Measurements from ENCODE around the gene KIAA1586. TPM values are rescaled to one million over a fixed set of nuclear protein-coding genes. Genes with fewer than 3 reads are reported as not detected.
A peak's percentile ranks its signal among the peaks of the same experiment; 100 is the strongest.
"Not testable (repeated sequence)": the region's sequence is repeated elsewhere in the genome, so short reads cannot be mapped to it uniquely, and the experiment has no call there.

KIAA1586 gene
- total and polyA plus RNA-seq, 2 of the 13 experiments (the other 11 are each of a cell fraction or from before 2014, with no cell fraction given) = 5.5 to 16.9 TPM

DNA sequence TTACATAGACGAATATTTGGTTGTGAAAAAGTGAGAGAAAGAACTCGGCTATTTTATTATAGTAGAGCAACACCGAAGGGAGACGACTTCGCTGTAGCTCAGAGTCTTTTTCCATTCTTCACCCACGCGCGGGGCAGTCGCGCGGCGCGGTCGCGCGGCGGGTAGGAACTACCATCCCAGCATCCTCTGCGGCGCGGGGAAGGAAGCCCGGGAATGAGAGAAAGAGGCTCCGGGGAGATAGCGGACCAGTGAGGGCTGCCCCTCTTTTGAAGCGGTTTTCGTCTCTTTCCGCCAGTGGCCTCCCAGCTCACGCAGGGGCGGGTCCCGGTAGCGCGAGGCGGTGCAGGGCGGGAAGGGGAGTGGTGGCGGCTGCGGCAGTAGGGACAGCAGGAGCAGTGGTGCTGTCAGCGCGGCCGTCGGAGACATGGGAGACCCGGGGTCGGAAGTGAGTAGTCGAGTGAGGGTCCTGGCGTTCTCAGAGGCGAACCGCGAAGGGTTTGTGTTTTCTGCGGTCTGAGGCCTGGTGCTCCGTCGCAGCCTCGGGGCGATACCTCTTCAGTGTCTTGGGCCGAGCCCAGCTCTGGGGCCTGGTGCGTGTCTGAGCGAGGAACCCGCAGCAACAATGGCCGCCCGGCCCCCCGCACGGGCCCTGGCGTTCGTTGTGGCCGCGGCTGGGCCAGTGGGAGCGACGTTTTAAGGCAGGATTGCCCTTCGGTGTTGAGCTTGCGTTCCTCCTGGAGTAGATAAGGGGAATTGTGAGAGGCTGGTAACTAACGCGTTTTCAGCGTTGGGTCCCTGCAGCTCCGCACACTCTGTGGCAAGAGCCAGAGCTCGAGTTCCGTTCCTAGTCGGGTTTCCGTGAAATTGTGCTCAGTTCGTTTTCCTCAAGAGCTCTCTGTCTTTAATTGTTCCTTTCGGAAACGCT, at the start of gene KIAA1586 (continued):
- peak; percentile 52; the same call in 1 of the 2 replicates for TF ChIP-seq ZNF503 (CRISPR knock-in tag; IDR thresholded peaks at IDR 0.05)
- peak; percentile 68; the same call in 1 of the 2 replicates for TF ChIP-seq TGIF2 (CRISPR knock-in tag; IDR thresholded peaks at IDR 0.05)
- TF ChIP-seq TFE3 (CRISPR knock-in tag; IDR thresholded peaks at IDR 0.05) = peak; percentile 69; the same call in 1 of the 2 replicates
- TF ChIP-seq JARID2 (CRISPR knock-in tag; IDR thresholded peaks at IDR 0.05; ENCODE audit: insufficient replicate concordance) = peak; percentile 68
- TF ChIP-seq LBX2 (CRISPR knock-in tag; IDR thresholded peaks at IDR 0.05; ENCODE audit: borderline replicate concordance) = peak; percentile 63; the same call in 1 of the 2 replicates
- peak; percentile 80 for TF ChIP-seq RNF2 (conservative IDR thresholded peaks at IDR 0.05; ENCODE audit: low read depth)
- TF ChIP-seq ERF (CRISPR knock-in tag; IDR thresholded peaks at IDR 0.05) = peak; percentile 87
- peak; percentile 87 for TF ChIP-seq KAT8 (CRISPR knock-in tag; IDR thresholded peaks at IDR 0.05)
- TF ChIP-seq TSC22D2 (CRISPR knock-in tag; IDR thresholded peaks at IDR 0.05; ENCODE audit: borderline replicate concordance) = peak; percentile 49; the same call in 1 of the 2 replicates
- peak; percentile 60; the same call in 1 of the 2 replicates for TF ChIP-seq ZNF782 (CRISPR knock-in tag; IDR thresholded peaks at IDR 0.05; ENCODE audit: borderline replicate concordance)
- peak; percentile 95 for TF ChIP-seq ATF7-NPFF (CRISPR knock-in tag; IDR thresholded peaks at IDR 0.05; ENCODE audit: low read depth)
- TF ChIP-seq LCORL (IDR thresholded peaks at IDR 0.05); CBX2 (IDR thresholded peaks at IDR 0.05; ENCODE audit: low read depth, low read length): not testable (repeated sequence)
- TF ChIP-seq LCORL (CRISPR knock-in tag; IDR thresholded peaks at IDR 0.05) = peak; percentile 21; the same call in 1 of the 2 replicates
- TF ChIP-seq ZMYM4 (CRISPR knock-in tag; IDR thresholded peaks at IDR 0.05) = peak; percentile 91
- TF ChIP-seq CCDC6 (CRISPR knock-in tag; IDR thresholded peaks at IDR 0.05) = peak; percentile 76; the same call in 1 of the 2 replicates
- TF ChIP-seq SP2 (CRISPR knock-in tag; IDR thresholded peaks at IDR 0.05) = peak; percentile 80
- TF ChIP-seq CBX2 (CRISPR knock-in tag; IDR thresholded peaks at IDR 0.05; ENCODE audit: low read depth) = peak; percentile 69; the same call in 1 of the 2 replicates
- peak; percentile 30; the same call in 1 of the 2 replicates for TF ChIP-seq FOXC1 (CRISPR knock-in tag; IDR thresholded peaks at IDR 0.05; ENCODE audit: borderline replicate concordance)
- TF ChIP-seq ZNF264 (CRISPR knock-in tag; IDR thresholded peaks at IDR 0.05) = peak; percentile 19; the same call in 1 of the 2 replicates
- TF ChIP-seq XRCC5 (optimal IDR thresholded peaks at IDR 0.05; ENCODE audit: low read length) = peak; percentile 75
- peak; percentile 83 for TF ChIP-seq HIVEP1 (CRISPR knock-in tag; IDR thresholded peaks at IDR 0.05)
- TF ChIP-seq AHR (CRISPR knock-in tag; IDR thresholded peaks at IDR 0.05) = peak; percentile 92
- TF ChIP-seq ZNF564 (CRISPR knock-in tag; IDR thresholded peaks at IDR 0.05) = peak; percentile 82; the same call in 1 of the 2 replicates
- peak; percentile 31 for TF ChIP-seq TBL1XR1 (IDR thresholded peaks at IDR 0.05; ENCODE audit: borderline replicate concordance, low read length, partially characterized antibody)
- peak; percentile 73 for TF ChIP-seq CBFB (CRISPR knock-in tag; IDR thresholded peaks at IDR 0.05)
